MM.1S (cell line): ENCODE results near the gene SEMA3A.

Source experiments
- DNase-seq: peaks from one replicate; pipeline ENCODE4 v3.0.0-alpha.2; 2015
- H2AFZ ChIP-seq: fragments of 300-600 bp; sonication (generic); 2 replicates; pipeline ENCODE4 v1.6.0; 2016; ENCODE audit warnings: antibody characterized with exemption, low read length
- H3F3A ChIP-seq: fragments of 300-600 bp; sonication (generic); 2 replicates; pipeline ENCODE4 v1.6.1; 2016; ENCODE audit warnings: mild to moderate bottlenecking, antibody characterized with exemption, low read length, moderate library complexity, mixed read lengths; ENCODE audit not compliant: insufficient read depth
- H3K27ac ChIP-seq: fragments of 300-600 bp; sonication (generic); 2 replicates; pipeline ENCODE4 v1.5.1; 2016; ENCODE audit warnings: mild to moderate bottlenecking, low read length
- H3K27me3 ChIP-seq: fragments of 300-600 bp; sonication (generic); replicated peaks from 2 replicates; pipeline ENCODE4 v1.6.0; 2016; ENCODE audit warnings: low read length; ENCODE audit not compliant: insufficient read depth
- H3K36me3 ChIP-seq: fragments of 300-600 bp; sonication (generic); replicated peaks from 2 replicates; pipeline ENCODE4 v1.6.1; 2016; ENCODE audit warnings: mild to moderate bottlenecking, low read length, mixed read lengths; ENCODE audit not compliant: insufficient read depth
- H3K4me1 ChIP-seq: fragments of 300-600 bp; sonication (generic); 2 replicates; pipeline ENCODE4 v1.6.1; 2016; ENCODE audit warnings: low read length, mixed read lengths
- H3K4me2 ChIP-seq: fragments of 300-600 bp; sonication (generic); 2 replicates; pipeline ENCODE4 v1.6.0; 2016; ENCODE audit warnings: low read depth, low read length
- H3K4me3 ChIP-seq: fragments of 300-600 bp; sonication (generic); 2 replicates; pipeline ENCODE4 v1.5.1; 2016; ENCODE audit warnings: low read length, mixed read lengths
- H3K79me2 ChIP-seq: fragments of 300-600 bp; sonication (generic); 2 replicates; pipeline ENCODE4 v1.6.1; 2016; ENCODE audit warnings: mixed run types, low read length, mixed read lengths
- H3K9ac ChIP-seq: fragments of 300-600 bp; sonication (generic); 2 replicates; pipeline ENCODE4 v1.6.1; 2016; ENCODE audit warnings: low read length, mixed read lengths
- H3K9me2 ChIP-seq: fragments of 300-600 bp; sonication (generic); replicated peaks from 2 replicates; pipeline ENCODE4 v1.6.1; 2016; ENCODE audit warnings: mild to moderate bottlenecking, low read length, mixed read lengths; ENCODE audit not compliant: insufficient read depth
- H3K9me3 ChIP-seq: fragments of 300-600 bp; sonication (generic); replicated peaks from 2 replicates; pipeline ENCODE4 v1.6.1; 2016; ENCODE audit warnings: mild to moderate bottlenecking, low read length, mixed read lengths; ENCODE audit not compliant: insufficient read depth
- H4K20me1 ChIP-seq: fragments of 300-600 bp; sonication (generic); 2 replicates; pipeline ENCODE4 v1.6.1; 2016; ENCODE audit warnings: mild to moderate bottlenecking, low read length, moderate library complexity, mixed read lengths; ENCODE audit not compliant: insufficient read depth
- CTCF ChIP-seq: fragments of 300-600 bp; sonication (generic); IDR thresholded peaks from 2 replicates; pipeline ENCODE4 v1.5.1; 2016; ENCODE audit warnings: antibody characterized with exemption, low read length, mixed read lengths
- EZH2 ChIP-seq: fragments of 300-600 bp; sonication (generic); optimal IDR thresholded peaks from 2 replicates; pipeline ENCODE3; 2017; ENCODE audit warnings: low read depth, mild to moderate bottlenecking, antibody characterized with exemption, low read length, mixed read lengths
- EZH2phosphoT487 ChIP-seq: fragments of 300-600 bp; sonication (generic); IDR thresholded peaks from 2 replicates; pipeline ENCODE4 v1.6.1; 2018; ENCODE audit warnings: antibody characterized with exemption, low read length

Gene SEMA3A

GRCh38 chr7:84102213-84102612 lies 92.4 kb downstream of the SEMA3A start:
- H3K4me3 ChIP-seq: no peak overlapping the region
- H3K9ac ChIP-seq: no peak overlapping the region
- H3K79me2 ChIP-seq: no peaks in the 10 kb centered on the region
- no peaks in the 10 kb centered on the region for H3K36me3 ChIP-seq
- H3K4me2 ChIP-seq: no peak overlapping the region
- no peaks in the 10 kb centered on the region for H3K4me1 ChIP-seq
- no peaks in the 10 kb centered on the region for H3K9me2 ChIP-seq
- no peak for DNase-seq
- H4K20me1 ChIP-seq: no peaks in the 10 kb centered on the region
- no peaks in the 10 kb centered on the region for H3F3A ChIP-seq
- no peak for TF ChIP-seq EZH2
- no peak for TF ChIP-seq EZH2phosphoT487
- TF ChIP-seq CTCF: no peak
- no peak overlapping the region for H3K27ac ChIP-seq
- H3K9me3 ChIP-seq: no peaks in the 10 kb centered on the region
- no peaks in the 10 kb centered on the region for H3K27me3 ChIP-seq
- no peak overlapping the region for H2AFZ ChIP-seq

- Histone ChIP-seq H3K4me3 (no peak overlapping the region), H3F3A (no peaks in the 10 kb centered on the region), H3K27ac (no peak overlapping the region), H3K27me3 (no peaks in the 10 kb centered on the region), H3K4me1 (no peaks in the 10 kb centered on the region), H3K9ac (no peak overlapping the region), H3K9me3 (no peaks in the 10 kb centered on the region), H3K36me3 (no peaks in the 10 kb centered on the region), H4K20me1 (no peaks in the 10 kb centered on the region), H3K9me2 (no peaks in the 10 kb centered on the region), H3K79me2 (no peaks in the 10 kb centered on the region), H3K4me2 (no peak overlapping the region), H2AFZ (no peak overlapping the region)
- no peak for DNase-seq
- TF ChIP-seq CTCF (no peak), EZH2 (no peak), EZH2phosphoT487 (no peak)
Observed at GRCh38 chr7:84100866-84101265, 93.7 kb downstream of the SEMA3A start.

- TF ChIP-seq EZH2: no peak
- TF ChIP-seq EZH2phosphoT487: no peak
- TF ChIP-seq CTCF: no peak
- no peaks in the 10 kb centered on the region for H4K20me1 ChIP-seq
- H3K4me1 ChIP-seq: 0 out of 2 replicates have a peak, but pooled peaks cover 5% of the 10 kb centered on the region
- H3F3A ChIP-seq: no peaks in the 10 kb centered on the region
- no peak overlapping the region for H2AFZ ChIP-seq
- H3K27me3 ChIP-seq: no peaks in the 10 kb centered on the region
- H3K4me2 ChIP-seq: no peak overlapping the region
- no peak for DNase-seq
- H3K4me3 ChIP-seq: no peak overlapping the region
- no peaks in the 10 kb centered on the region for H3K9me3 ChIP-seq
- H3K36me3 ChIP-seq: no peaks in the 10 kb centered on the region
- no peak overlapping the region for H3K27ac ChIP-seq
- H3K79me2 ChIP-seq: no peaks in the 10 kb centered on the region
- no peaks in the 10 kb centered on the region for H3K9me2 ChIP-seq
- H3K9ac ChIP-seq: no peak overlapping the region
Observed at GRCh38 chr7:84095971-84096370, 98.6 kb downstream of the SEMA3A start.
